ENCODE data around the gene KNDC1. TPM values are rescaled to one million over a fixed set of nuclear protein-coding genes. Genes with fewer than 3 reads are reported as not detected.

KNDC1 gene
- total and polyA plus RNA-seq, 4 experiments from 2014 or later: 0.09 to 1.4 (median 0.87) TPM; not detected in 1

DNA sequence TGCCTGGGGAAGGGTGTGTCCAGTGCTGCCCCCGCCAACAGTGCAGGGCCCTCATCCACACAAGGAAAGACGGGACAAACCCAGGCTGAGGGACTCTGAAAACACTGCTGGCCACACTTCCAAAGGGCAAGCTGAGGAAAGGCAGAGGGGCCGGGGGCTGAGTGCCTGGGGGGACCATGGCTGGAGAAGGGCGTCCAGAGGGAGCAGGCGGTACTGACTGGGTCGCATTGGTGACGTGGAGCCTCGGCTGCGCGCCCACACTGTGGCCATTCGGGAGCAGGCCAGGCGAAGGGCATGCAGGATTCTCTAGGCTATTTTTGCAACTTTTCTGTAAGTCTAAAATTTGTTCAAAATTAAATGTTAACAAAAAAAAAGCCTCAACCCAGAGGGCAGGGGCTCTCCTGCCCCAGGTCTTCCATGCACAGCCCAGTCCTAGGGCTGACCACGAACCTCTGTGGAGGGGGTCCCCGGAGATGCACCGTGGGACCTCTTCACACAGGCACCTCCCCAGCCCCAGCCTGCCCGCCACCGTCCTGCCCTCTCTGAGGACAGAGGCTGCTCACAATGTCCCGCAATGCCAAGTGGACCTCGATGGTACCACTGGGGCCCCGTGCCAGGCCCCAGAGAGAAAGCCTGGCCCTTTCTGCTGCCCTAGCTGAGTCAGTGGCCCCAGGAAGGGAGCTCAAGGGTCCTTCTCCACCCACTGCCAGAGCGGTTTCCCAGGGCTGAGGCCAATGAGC lies 106.2 kb downstream of the KNDC1 start:
- peaks cover 0 to 24% of the 10 kb centered on the region in 2 donors for H3K36me3 Mint-ChIP-seq
- H3K27ac Mint-ChIP-seq: peak overlapping the region in 5 of 7 donors; percentile 46 to 79 (median 75)
- intact Hi-C loops (cut with micrococcal nuclease): no loop called here
- Histone ChIP-seq H3K27ac (ENCODE audit: low read depth, low read length) (no peak overlapping the region), H3K4me1 (ENCODE audit: insufficient read depth, low read length) (peaks cover 42% of the 10 kb centered on the region), H3K36me3 (ENCODE audit: insufficient read depth, low read length) (peaks cover 28% of the 10 kb centered on the region), H3K9me3 (ENCODE audit: control insufficient read depth in 1 of 2, low read length in 2 of 2) (no peaks in the 10 kb centered on the region), H3K27me3 (ENCODE audit: insufficient read depth, low read length) (no peaks in the 10 kb centered on the region), H3K4me3 (ENCODE audit: low read length in 2 of 2) (no peak overlapping the region)
- CTCF ChIA-PET (ENCODE audit: partially characterized antibody): interaction anchor here (1.8 to 1.9 kb wide), 2 partner anchors 41 to 123 kb away, joined by 5 to 9 read pairs; no protein-coding TSS in a partner anchor
- DNase-seq: no peak
- no peaks in the 10 kb centered on the region for H3K27me3 Mint-ChIP-seq
- no peaks in the 10 kb centered on the region for H3K9me3 Mint-ChIP-seq
- POLR2A ChIA-PET (ENCODE audit: partially characterized antibody): interaction anchor here (13.2 kb wide), 1 partner anchor 9 kb away, joined by 236 read pairs; the partner anchor contains the start of gene ADAM8
- peaks cover 17 to 45% (median 34%) of the 10 kb centered on the region in 4 donors for H3K4me1 Mint-ChIP-seq
- peak overlapping the region in 1 of 8 donors; percentile 16 for H3K4me3 Mint-ChIP-seq

DNA sequence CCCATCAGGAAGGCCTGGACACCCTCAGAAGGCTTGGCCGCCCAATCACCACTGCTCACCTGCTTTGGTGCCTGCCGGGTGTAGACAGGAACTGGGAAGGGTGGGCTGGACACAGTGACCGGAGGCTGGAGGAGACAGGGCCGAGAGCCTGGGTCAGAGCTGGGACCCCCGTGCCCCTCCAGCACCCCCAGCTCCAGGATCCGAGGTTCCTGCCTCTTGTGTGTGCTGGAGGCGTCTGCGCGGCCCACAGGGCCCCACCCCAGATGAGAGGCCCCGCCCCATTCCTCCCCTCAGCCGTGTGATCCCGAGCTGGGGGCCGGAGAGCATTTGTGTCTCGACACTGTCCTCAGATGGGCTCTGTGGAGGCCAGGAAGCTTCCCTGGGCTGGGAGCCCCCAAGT lies 107.3 kb downstream of the KNDC1 start:
- Histone ChIP-seq H3K27me3 (ENCODE audit: insufficient read depth, low read length) (no peaks in the 10 kb centered on the region), H3K4me3 (ENCODE audit: low read length in 2 of 2) (no peak overlapping the region), H3K9me3 (ENCODE audit: control insufficient read depth in 1 of 2, low read length in 2 of 2) (no peaks in the 10 kb centered on the region), H3K4me1 (ENCODE audit: insufficient read depth, low read length) (peaks cover 37% of the 10 kb centered on the region), H3K27ac (ENCODE audit: low read depth, low read length) (no peak overlapping the region), H3K36me3 (ENCODE audit: insufficient read depth, low read length) (peaks cover 31% of the 10 kb centered on the region)
- Mint-ChIP-seq H3K36me3 (peaks cover 0 to 27% of the 10 kb centered on the region in 2 donors), H3K4me1 (peaks cover 16 to 43% (median 31%) of the 10 kb centered on the region in 4 donors), H3K4me3 (no peak overlapping the region), H3K9me3 (no peaks in the 10 kb centered on the region), H3K27ac (no peak overlapping the region), H3K27me3 (no peaks in the 10 kb centered on the region)
- ChIA-PET POLR2A (ENCODE audit: partially characterized antibody) (interaction anchor here (1.3 to 13.2 kb wide), 2 partner anchors 8 to 9 kb away, joined by 6 to 236 read pairs; partner anchors contain the start of gene ADAM8), CTCF (ENCODE audit: partially characterized antibody) (interaction anchor here (1.4 to 1.9 kb wide), 2 partner anchors 8 to 40 kb away, joined by 4 to 9 read pairs; no protein-coding TSS in a partner anchor)
- intact Hi-C loops (cut with micrococcal nuclease): no loop called here
- no peak for DNase-seq

DNA sequence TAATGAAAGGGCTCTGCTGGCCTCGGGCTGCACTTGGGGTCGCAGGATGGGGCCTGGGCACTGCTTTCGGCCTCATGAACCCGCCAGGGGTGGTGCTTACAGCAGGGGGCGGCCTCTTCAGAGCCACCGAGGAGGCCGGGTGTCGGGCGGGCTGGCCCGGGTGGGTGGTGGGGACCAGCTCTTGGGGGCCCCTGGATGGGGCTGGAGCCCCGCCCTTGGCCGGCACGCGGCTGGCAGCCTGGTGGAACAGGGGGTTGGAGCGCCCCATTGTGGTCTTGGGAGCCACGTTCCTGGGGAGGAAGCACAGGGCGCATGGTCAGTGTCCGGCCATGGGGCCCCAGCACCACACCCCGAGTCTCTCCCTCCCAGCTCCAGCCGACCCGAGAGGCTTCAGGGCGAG lies 107.8 kb downstream of the KNDC1 start:
- Mint-ChIP-seq H3K36me3 (peaks cover 0 to 27% of the 10 kb centered on the region in 2 donors), H3K4me3 (no peak overlapping the region), H3K4me1 (peaks cover 14 to 38% (median 25%) of the 10 kb centered on the region in 4 donors), H3K9me3 (no peaks in the 10 kb centered on the region), H3K27me3 (no peaks in the 10 kb centered on the region), H3K27ac (no peak overlapping the region)
- H3K4me3 ChIP-seq (ENCODE audit: low read length in 2 of 2): no peak overlapping the region
- ChIA-PET CTCF (ENCODE audit: partially characterized antibody) (interaction anchor here (1.4 to 1.9 kb wide), 2 partner anchors 9 to 40 kb away, joined by 4 to 9 read pairs; no protein-coding TSS in a partner anchor), POLR2A (ENCODE audit: partially characterized antibody) (interaction anchor here (1.3 to 13.2 kb wide), 2 partner anchors 8 to 9 kb away, joined by 6 to 236 read pairs; partner anchors contain the start of gene ADAM8)
- no peaks in the 10 kb centered on the region for H3K27me3 ChIP-seq (ENCODE audit: insufficient read depth, low read length)
- H3K4me1 ChIP-seq (ENCODE audit: insufficient read depth, low read length): peaks cover 32% of the 10 kb centered on the region
- H3K9me3 ChIP-seq (ENCODE audit: control insufficient read depth in 1 of 2, low read length in 2 of 2): no peaks in the 10 kb centered on the region
- no peak overlapping the region for H3K27ac ChIP-seq (ENCODE audit: low read depth, low read length)
- intact Hi-C loops (cut with micrococcal nuclease): no loop called here
- peaks cover 36% of the 10 kb centered on the region for H3K36me3 ChIP-seq (ENCODE audit: insufficient read depth, low read length)
- DNase-seq: no peak

DNA sequence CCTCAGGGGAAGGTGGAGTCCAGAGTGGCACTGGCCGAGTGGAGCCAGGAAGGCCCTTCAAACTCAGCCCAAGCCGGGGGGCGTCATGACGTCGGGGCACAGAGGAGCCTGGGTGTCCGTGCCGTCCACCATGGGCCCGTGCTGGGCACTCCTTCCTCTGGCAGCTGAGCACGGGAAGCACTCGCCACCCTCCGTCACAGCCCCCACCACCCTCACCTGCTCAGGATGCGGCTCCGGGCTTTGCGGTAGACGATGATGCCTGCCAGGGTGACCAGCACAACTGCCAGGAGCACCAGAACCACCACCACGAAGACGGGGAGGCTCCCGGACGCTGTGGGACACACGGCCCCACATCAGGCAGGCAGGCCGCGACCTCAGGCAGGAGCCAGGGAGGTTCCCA lies 108.5 kb downstream of the KNDC1 start:
- intact Hi-C loops (cut with micrococcal nuclease): no loop called here
- CTCF ChIA-PET (ENCODE audit: partially characterized antibody): interaction anchor here (1.4 kb wide), 1 partner anchor 9 kb away, joined by 4 read pairs; no protein-coding TSS in a partner anchor
- POLR2A ChIA-PET (ENCODE audit: partially characterized antibody): no interaction called here

DNA sequence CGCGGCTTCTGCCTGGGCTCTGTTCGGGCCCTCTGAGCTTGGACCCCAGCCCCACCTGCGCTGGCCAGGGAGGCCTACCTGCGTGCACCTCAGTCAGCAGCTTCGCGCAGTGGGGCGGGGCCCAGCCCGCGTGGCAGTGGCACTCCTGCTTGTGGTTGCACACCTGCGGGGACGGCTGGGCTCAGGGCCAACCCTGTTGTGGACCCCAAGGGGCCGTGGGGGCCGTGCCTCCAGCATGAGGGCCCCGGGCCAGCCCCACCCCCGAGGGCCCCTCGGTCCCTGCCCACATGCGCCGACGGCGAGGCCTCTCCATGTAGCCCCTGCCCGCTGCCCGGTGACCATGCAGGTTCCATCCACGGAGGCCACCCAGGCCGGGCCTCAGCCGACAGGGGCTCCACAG lies 109.3 kb downstream of the KNDC1 start:
- no peak for DNase-seq
- H3K4me3 Mint-ChIP-seq: no peak overlapping the region
- Histone ChIP-seq H3K36me3 (ENCODE audit: insufficient read depth, low read length) (peaks cover 45% of the 10 kb centered on the region), H3K27me3 (ENCODE audit: insufficient read depth, low read length) (no peaks in the 10 kb centered on the region), H3K9me3 (ENCODE audit: control insufficient read depth in 1 of 2, low read length in 2 of 2) (no peaks in the 10 kb centered on the region), H3K27ac (ENCODE audit: low read depth, low read length) (no peak overlapping the region), H3K4me3 (ENCODE audit: low read length in 2 of 2) (no peak overlapping the region), H3K4me1 (ENCODE audit: insufficient read depth, low read length) (peaks cover 17% of the 10 kb centered on the region)
- H3K27me3 Mint-ChIP-seq: no peaks in the 10 kb centered on the region
- H3K36me3 Mint-ChIP-seq: peaks cover 0 to 25% of the 10 kb centered on the region in 2 donors
- peaks cover 8 to 22% (median 13%) of the 10 kb centered on the region in 4 donors for H3K4me1 Mint-ChIP-seq
- POLR2A ChIA-PET (ENCODE audit: partially characterized antibody): no interaction called here
- no peaks in the 10 kb centered on the region for H3K9me3 Mint-ChIP-seq
- CTCF ChIA-PET (ENCODE audit: partially characterized antibody): no interaction called here
- intact Hi-C loops (cut with micrococcal nuclease): no loop called here
- no peak overlapping the region for H3K27ac Mint-ChIP-seq

More for the DNA sequence above, 108.5 kb downstream of the KNDC1 start:
- Mint-ChIP-seq H3K27ac (no peak overlapping the region), H3K9me3 (no peaks in the 10 kb centered on the region), H3K4me1 (peaks cover 12 to 31% (median 19%) of the 10 kb centered on the region in 4 donors), H3K27me3 (no peaks in the 10 kb centered on the region), H3K4me3 (no peak overlapping the region), H3K36me3 (peaks cover 0 to 27% of the 10 kb centered on the region in 2 donors)
- Histone ChIP-seq H3K9me3 (ENCODE audit: control insufficient read depth in 1 of 2, low read length in 2 of 2) (no peaks in the 10 kb centered on the region), H3K27ac (ENCODE audit: low read depth, low read length) (no peak overlapping the region), H3K4me1 (ENCODE audit: insufficient read depth, low read length) (peaks cover 25% of the 10 kb centered on the region), H3K27me3 (ENCODE audit: insufficient read depth, low read length) (no peaks in the 10 kb centered on the region), H3K4me3 (ENCODE audit: low read length in 2 of 2) (no peak overlapping the region), H3K36me3 (ENCODE audit: insufficient read depth, low read length) (peaks cover 43% of the 10 kb centered on the region)
- DNase-seq: no peak

DNA sequence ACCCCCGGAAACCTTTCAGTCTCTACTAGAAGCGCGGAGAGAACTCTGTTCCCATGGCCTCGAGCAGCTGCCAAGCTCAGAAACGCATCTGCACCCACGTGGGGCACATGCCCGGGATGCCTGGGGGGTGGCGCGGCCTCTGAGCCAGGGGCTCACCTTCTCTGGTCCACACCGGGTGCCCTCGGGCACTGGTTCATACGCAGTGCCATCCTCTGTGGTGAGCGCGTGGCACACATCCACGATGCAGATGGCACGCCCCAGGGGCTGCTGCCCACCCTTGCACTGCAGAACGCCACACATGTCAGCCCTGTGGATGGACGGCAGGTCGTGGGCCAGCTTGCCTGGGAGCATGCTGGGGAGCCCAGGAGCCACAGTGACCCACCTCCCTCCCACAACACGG lies 110.2 kb downstream of the KNDC1 start:
- Mint-ChIP-seq H3K4me1 (peaks cover 4 to 23% (median 12%) of the 10 kb centered on the region in 4 donors), H3K27ac (peak overlapping the region in 1 of 7 donors; percentile 40), H3K9me3 (no peaks in the 10 kb centered on the region), H3K36me3 (peaks cover 0 to 29% of the 10 kb centered on the region in 2 donors), H3K4me3 (no peak overlapping the region), H3K27me3 (no peaks in the 10 kb centered on the region)
- Histone ChIP-seq H3K4me1 (ENCODE audit: insufficient read depth, low read length) (peaks cover 16% of the 10 kb centered on the region), H3K27me3 (ENCODE audit: insufficient read depth, low read length) (no peaks in the 10 kb centered on the region), H3K36me3 (ENCODE audit: insufficient read depth, low read length) (peaks cover 45% of the 10 kb centered on the region), H3K9me3 (ENCODE audit: control insufficient read depth in 1 of 2, low read length in 2 of 2) (no peaks in the 10 kb centered on the region), H3K4me3 (ENCODE audit: low read length in 2 of 2) (no peak overlapping the region), H3K27ac (ENCODE audit: low read depth, low read length) (no peak overlapping the region)
- no peak for DNase-seq
- ChIA-PET CTCF (ENCODE audit: partially characterized antibody) (no interaction called here), POLR2A (ENCODE audit: partially characterized antibody) (interaction anchor here (1.3 to 11.6 kb wide), 2 partner anchors 9 to 65 kb away, joined by 3 to 236 read pairs; no protein-coding TSS in a partner anchor)
- intact Hi-C loops (cut with micrococcal nuclease): no loop called here

DNA sequence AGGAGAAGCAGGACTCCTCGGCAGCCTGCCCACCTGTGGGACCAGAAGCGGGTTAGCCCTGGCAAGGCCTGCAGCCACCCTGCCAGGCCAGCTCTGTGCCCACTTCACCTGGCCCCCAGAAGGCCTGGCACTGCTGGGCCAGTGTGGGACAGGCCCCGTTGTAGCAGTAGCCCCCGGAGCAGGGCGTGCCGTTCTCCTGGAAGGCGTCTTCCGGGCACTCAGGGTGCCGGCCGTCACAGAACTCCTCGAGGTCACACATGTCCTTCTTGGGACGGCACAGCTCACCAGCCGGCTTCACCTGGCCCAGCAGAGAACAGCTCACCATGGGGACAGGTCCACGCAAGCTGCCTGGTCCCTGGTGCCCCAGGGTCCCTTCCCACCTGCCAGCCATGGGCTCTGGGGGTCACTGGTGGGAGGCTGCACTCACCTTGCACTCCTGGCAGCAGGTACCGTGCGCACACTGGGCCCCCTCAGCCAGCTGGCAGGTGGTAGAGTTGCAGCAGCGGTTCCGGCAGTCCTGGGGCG lies 110.8 kb downstream of the KNDC1 start:
- CTCF ChIA-PET (ENCODE audit: partially characterized antibody): no interaction called here
- peaks cover 45% of the 10 kb centered on the region for H3K36me3 ChIP-seq (ENCODE audit: insufficient read depth, low read length)
- H3K27ac Mint-ChIP-seq: peak overlapping the region in 1 of 7 donors; percentile 40
- POLR2A ChIA-PET (ENCODE audit: partially characterized antibody): interaction anchor here (1.3 to 11.6 kb wide), 2 partner anchors 9 to 65 kb away, joined by 3 to 236 read pairs; no protein-coding TSS in a partner anchor
- H3K4me1 ChIP-seq (ENCODE audit: insufficient read depth, low read length): peaks cover 14% of the 10 kb centered on the region
- H3K36me3 Mint-ChIP-seq: peaks cover 0 to 31% of the 10 kb centered on the region in 2 donors
- no peaks in the 10 kb centered on the region for H3K27me3 ChIP-seq (ENCODE audit: insufficient read depth, low read length)
- H3K27me3 Mint-ChIP-seq: no peaks in the 10 kb centered on the region
- H3K9me3 ChIP-seq (ENCODE audit: control insufficient read depth in 1 of 2, low read length in 2 of 2): no peaks in the 10 kb centered on the region
- H3K4me1 Mint-ChIP-seq: peaks cover 0 to 23% (median 9%) of the 10 kb centered on the region in 4 donors
- H3K4me3 ChIP-seq (ENCODE audit: low read length in 2 of 2): no peak overlapping the region
- intact Hi-C loops (cut with micrococcal nuclease): no loop called here
- H3K4me3 Mint-ChIP-seq: no peak overlapping the region
- no peak for DNase-seq
- no peak overlapping the region for H3K27ac ChIP-seq (ENCODE audit: low read depth, low read length)
- no peaks in the 10 kb centered on the region for H3K9me3 Mint-ChIP-seq

All from CD4-positive, alpha-beta memory T cell (primary cell).